HepG2 (cell line): ENCODE measurements around the gene DNAJB8.

Experiments used
- ELF1 ChIP-seq: sonication (generic); formaldehyde crosslinking; IDR thresholded peaks from 2 replicates; pipeline ENCODE4 v1.4.0; 2020; ENCODE audit warnings: missing genetic modification reagents
- ELF4 ChIP-seq: sonication (generic); formaldehyde crosslinking; IDR thresholded peaks from 2 replicates; pipeline ENCODE4 v1.5.0; 2020; ENCODE audit warnings: missing genetic modification reagents, mild to moderate bottlenecking, moderate library complexity, borderline replicate concordance
- SOX5 ChIP-seq: IDR thresholded peaks from 2 replicates; pipeline ENCODE4 v1.6.1; 2016; ENCODE audit warnings: borderline replicate concordance
- ZMAT5 ChIP-seq: sonication (generic); formaldehyde crosslinking; IDR thresholded peaks from 2 replicates; pipeline ENCODE4 v1.5.0; 2020; ENCODE audit warnings: mild to moderate bottlenecking, low read depth, missing genetic modification reagents, borderline replicate concordance

DNA sequence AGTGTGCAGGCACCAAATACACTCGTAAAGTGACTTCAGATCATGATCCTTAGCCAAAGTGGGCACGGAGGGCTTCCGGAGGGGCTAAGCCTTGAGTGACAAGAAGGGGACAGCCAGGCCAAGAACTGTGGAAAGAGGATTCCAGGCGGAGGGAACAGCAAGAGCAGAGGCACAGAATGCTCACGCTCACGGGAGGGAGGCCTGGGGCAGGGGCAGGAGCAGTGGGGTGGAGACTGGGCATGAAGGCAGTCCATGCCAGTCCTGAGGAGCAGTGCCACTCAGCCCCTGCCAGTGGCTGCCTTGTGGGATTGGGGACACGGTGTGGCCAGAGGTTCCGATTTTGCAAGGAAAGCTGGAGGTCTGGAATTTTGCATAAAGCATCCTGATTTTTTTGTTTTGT lies 36.0 kb downstream of the DNAJB8 start:
- no peak for TF ChIP-seq SOX5 (CRISPR knock-in tag)
- TF ChIP-seq ELF1 (CRISPR knock-in tag): no peak
- TF ChIP-seq ZMAT5 (CRISPR knock-in tag): no peak
- TF ChIP-seq ELF4 (CRISPR knock-in tag): no peak
